Measurements from ENCODE around the gene CEACAM16. TPM values are rescaled to one million over a fixed set of nuclear protein-coding genes. Genes with fewer than 3 reads are reported as not detected.

The CEACAM16 gene
- total and polyA plus RNA-seq, 2 donors = not detected

DNA sequence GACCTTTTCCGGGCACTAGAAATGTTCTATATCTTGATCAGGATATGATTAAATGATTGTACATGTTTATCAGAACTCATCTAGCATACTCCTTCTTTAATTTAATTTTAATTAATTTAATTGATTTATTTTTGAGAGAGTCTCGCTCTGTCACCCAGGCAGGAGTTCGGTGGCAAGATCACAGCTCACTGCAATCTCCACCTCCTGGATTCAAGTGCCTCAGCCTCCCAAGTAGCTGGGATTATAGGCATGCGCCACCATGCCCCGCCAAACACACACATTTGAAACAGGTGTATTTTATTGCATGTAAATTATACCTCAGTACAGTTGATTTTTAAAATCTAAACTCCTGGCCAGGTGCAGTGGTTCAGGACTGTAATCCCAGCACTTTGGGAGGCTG, 32.1 kb downstream of the CEACAM16 start:
- 92% methylated on average over 5 of the region's 5 CpGs for WGBS
- Histone ChIP-seq H3K36me3 (ENCODE audit: insufficient read depth) (no peaks in the 10 kb centered on the region), H3K4me1 (ENCODE audit: insufficient read depth) (no peaks in the 10 kb centered on the region), H3K27ac (ENCODE audit: low read depth) (no peak overlapping the region), H3K4me3 (ENCODE audit: low read depth, low read length) (no peak overlapping the region)
- no peak for DNase-seq (ENCODE audit: extremely low spot score)

DNA sequence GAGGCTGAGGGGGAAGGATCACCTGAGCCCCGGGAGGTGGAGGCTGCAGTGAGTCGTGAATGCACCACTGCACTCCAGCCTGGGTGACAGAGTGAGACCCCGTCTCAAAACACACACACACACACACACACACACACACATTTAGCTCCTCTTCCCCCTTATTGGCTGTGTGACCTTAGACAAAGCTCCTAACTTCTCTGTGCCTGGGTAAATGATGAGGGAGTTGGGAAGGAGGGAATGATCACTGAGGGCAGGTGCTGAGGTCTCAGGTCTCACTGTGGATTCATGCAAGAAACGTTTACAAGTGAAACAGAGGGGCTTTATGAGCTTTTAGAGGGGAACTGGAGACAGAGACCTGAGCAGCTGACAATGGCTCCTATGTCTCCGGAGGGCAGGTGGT, 32.7 kb downstream of the CEACAM16 start:
- no peak overlapping the region for H3K4me3 ChIP-seq (ENCODE audit: low read depth, low read length)
- 76% methylated on average over 5 of the region's 5 CpGs for WGBS
- no peak for DNase-seq (ENCODE audit: extremely low spot score)

GRCh38 chr19:44732235-44733014, 33.5 kb downstream of the CEACAM16 start:
- Histone ChIP-seq H3K36me3 (ENCODE audit: insufficient read depth) (no peaks in the 10 kb centered on the region), H3K4me1 (ENCODE audit: insufficient read depth) (no peaks in the 10 kb centered on the region), H3K27ac (ENCODE audit: low read depth) (no peak overlapping the region), H3K4me3 (ENCODE audit: low read depth, low read length) (no peak overlapping the region)
- DNase-seq (ENCODE audit: extremely low spot score) = no peak
- 78% methylated on average over 11 of the region's 11 CpGs for WGBS

More for the DNA sequence above, 32.7 kb downstream of the CEACAM16 start:
- H3K4me1 ChIP-seq (ENCODE audit: insufficient read depth) = no peaks in the 10 kb centered on the region
- no peak overlapping the region for H3K27ac ChIP-seq (ENCODE audit: low read depth)
- H3K36me3 ChIP-seq (ENCODE audit: insufficient read depth) = no peaks in the 10 kb centered on the region

DNA sequence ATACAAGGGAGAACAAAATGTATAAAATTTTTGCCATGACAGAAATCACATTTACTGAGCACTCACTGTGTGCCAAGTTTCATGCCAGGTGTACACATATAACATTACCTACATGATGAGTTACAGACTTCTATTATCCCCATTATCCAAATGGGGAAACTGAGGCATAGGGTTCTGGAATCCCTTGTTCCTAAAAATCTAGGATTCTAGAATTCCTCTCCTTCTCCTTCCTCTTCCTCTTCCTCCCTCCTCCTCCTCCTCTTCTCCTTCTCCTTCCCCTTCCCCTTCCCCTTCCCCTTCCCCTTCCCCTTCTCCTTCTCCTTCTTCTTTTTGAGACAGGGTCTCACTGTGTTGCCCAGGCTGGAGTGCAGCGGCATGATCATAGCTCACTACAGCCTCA, 35.4 kb downstream of the CEACAM16 start:
- no peak for DNase-seq (ENCODE audit: extremely low spot score)
- Histone ChIP-seq H3K4me3 (ENCODE audit: low read depth, low read length) (no peak overlapping the region), H3K36me3 (ENCODE audit: insufficient read depth) (no peaks in the 10 kb centered on the region), H3K27ac (ENCODE audit: low read depth) (no peak overlapping the region), H3K4me1 (ENCODE audit: insufficient read depth) (no peaks in the 10 kb centered on the region)
- WGBS = 36% methylated on average over 1 of the region's 1 CpG

GRCh38 chr19:44735011-44735410, 36.1 kb downstream of the CEACAM16 start:
- Histone ChIP-seq H3K4me1 (ENCODE audit: insufficient read depth) (no peaks in the 10 kb centered on the region), H3K4me3 (ENCODE audit: low read depth, low read length) (no peak overlapping the region), H3K27ac (ENCODE audit: low read depth) (no peak overlapping the region), H3K36me3 (ENCODE audit: insufficient read depth) (no peaks in the 10 kb centered on the region)
- WGBS = 54% methylated on average over 5 of the region's 5 CpGs
- DNase-seq (ENCODE audit: extremely low spot score) = no peak

- Histone ChIP-seq H3K27ac (ENCODE audit: low read depth) (no peak overlapping the region), H3K4me1 (ENCODE audit: insufficient read depth) (no peaks in the 10 kb centered on the region), H3K4me3 (ENCODE audit: low read depth, low read length) (no peak overlapping the region), H3K36me3 (ENCODE audit: insufficient read depth) (no peaks in the 10 kb centered on the region)
- DNase-seq (ENCODE audit: extremely low spot score) = no peak
- 67% methylated on average over 13 of the region's 13 CpGs for WGBS
Observed at GRCh38 chr19:44737238-44738071, 38.5 kb downstream of the CEACAM16 start.

DNA sequence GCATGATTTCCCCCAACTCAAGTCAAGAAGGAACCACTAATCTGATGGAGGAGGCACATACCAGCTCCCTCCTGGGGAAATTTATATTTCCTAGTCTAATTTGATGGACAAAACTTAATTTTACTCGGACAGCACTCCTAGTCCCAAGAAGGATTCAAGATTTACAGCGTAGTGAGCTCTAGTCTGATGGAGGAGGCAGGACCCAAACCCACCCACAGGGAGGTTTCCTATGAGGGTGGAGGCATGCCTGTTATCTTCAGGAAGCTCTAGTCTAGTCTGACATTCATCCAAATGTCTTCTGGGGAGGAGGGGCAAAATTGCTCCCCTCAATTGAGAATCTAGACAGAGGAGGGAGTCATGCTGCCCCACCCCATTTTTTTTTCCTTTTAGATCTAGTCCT, 39.2 kb downstream of the CEACAM16 start:
- no peak overlapping the region for H3K4me3 ChIP-seq (ENCODE audit: low read depth, low read length)
- 72% methylated on average over 2 of the region's 2 CpGs for WGBS
- H3K4me1 ChIP-seq (ENCODE audit: insufficient read depth) = no peaks in the 10 kb centered on the region
- no peak overlapping the region for H3K27ac ChIP-seq (ENCODE audit: low read depth)
- DNase-seq (ENCODE audit: extremely low spot score) = no peak
- H3K36me3 ChIP-seq (ENCODE audit: insufficient read depth) = no peaks in the 10 kb centered on the region

DNA sequence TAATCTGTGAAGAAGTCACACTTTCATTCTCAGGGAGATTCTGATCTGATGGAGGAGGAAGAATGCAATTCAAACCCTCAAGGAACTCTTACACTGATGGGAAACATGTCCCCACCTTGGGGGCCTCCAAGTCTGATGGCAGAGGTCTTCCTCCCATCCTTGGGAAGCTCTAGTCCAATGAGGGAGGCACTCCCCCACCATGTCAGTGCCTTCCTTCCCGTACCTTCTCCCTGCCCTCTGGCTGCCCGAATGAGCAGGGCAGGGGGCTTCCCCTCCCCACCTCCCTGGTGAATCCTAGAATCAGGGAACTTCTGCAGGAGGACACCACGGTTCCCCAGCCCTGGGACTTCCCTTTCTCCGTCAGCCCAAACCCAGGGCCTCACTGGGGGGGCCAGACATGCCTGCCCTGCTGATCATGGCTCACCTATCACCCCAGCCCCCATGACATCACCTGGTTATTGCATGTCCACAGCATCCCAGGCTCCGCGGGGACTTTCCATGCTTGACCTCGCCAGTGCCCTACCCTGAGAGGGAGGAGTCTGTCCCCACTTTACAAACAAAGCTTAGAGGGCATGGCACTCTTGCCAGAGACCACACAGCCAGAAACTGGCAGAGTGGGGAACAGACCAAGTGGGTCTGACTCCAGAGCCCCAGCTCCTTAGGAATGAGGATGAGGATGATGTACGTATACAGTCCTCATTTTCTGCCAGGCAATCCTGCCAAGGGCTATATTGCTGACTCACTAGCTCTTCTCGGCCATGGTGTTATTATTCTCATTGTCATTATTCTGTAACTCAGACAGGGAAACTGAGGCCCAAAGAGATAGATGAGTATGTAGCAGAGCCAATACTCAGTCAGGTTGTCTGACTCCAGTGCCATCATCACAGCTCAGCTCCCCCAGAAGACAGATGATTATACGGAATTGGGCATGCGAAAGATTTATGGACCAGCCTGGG, 39.9 kb downstream of the CEACAM16 start:
- no peaks in the 10 kb centered on the region for H3K4me1 ChIP-seq (ENCODE audit: insufficient read depth)
- H3K4me3 ChIP-seq (ENCODE audit: low read depth, low read length) = no peak overlapping the region
- whole genome bisulfite sequencing = 66% methylated on average over 11 of the region's 11 CpGs
- no peak overlapping the region for H3K27ac ChIP-seq (ENCODE audit: low read depth)
- no peaks in the 10 kb centered on the region for H3K36me3 ChIP-seq (ENCODE audit: insufficient read depth)
- no peak for DNase-seq (ENCODE audit: extremely low spot score)

- WGBS = 61% methylated on average over 3 of the region's 3 CpGs
- Histone ChIP-seq H3K36me3 (ENCODE audit: insufficient read depth) (no peaks in the 10 kb centered on the region), H3K4me1 (ENCODE audit: insufficient read depth) (no peaks in the 10 kb centered on the region), H3K27ac (ENCODE audit: low read depth) (no peak overlapping the region), H3K4me3 (ENCODE audit: low read depth, low read length) (no peak overlapping the region)
- DNase-seq (ENCODE audit: extremely low spot score) = no peak
Observed at GRCh38 chr19:44740351-44740824, 41.4 kb downstream of the CEACAM16 start.

DNA sequence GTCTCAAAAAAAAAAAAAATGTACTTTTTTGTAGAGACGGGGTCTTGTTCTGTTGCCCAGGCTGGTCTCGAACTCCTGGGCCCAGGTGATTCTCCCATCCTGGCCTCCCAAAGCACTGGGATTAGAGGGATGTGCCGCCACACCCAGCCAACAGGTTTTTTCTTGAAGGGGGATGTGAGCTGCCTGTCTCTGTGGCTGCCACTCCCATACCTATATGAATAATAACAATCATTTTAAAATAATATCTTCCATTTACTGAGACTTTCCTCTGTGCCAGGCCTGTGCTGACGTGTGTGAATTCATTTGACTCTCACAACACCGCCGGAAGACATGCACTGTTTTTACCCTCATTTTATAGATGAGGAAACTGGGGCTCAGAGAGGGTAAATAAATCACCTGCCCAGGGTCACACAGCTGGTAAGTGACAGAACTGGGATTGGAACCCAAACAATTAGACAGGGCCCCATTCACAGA, 42.3 kb downstream of the CEACAM16 start:
- Histone ChIP-seq H3K4me3 (ENCODE audit: low read depth, low read length) (no peak overlapping the region), H3K27ac (ENCODE audit: low read depth) (peak overlapping the region; percentile 90), H3K36me3 (ENCODE audit: insufficient read depth) (no peaks in the 10 kb centered on the region), H3K4me1 (ENCODE audit: insufficient read depth) (no peaks in the 10 kb centered on the region)
- DNase-seq (ENCODE audit: extremely low spot score) = no peak
- 41% methylated on average over 6 of the region's 6 CpGs for WGBS

GRCh38 chr19:44741841-44742329, 42.9 kb downstream of the CEACAM16 start:
- WGBS = 2% methylated on average over 13 of the region's 13 CpGs
- Histone ChIP-seq H3K36me3 (ENCODE audit: insufficient read depth) (no peaks in the 10 kb centered on the region), H3K27ac (ENCODE audit: low read depth) (peak overlapping the region; percentile 90), H3K4me1 (ENCODE audit: insufficient read depth) (no peaks in the 10 kb centered on the region), H3K4me3 (ENCODE audit: low read depth, low read length) (no peak overlapping the region)
- peak; percentile 85 for DNase-seq (ENCODE audit: extremely low spot score)

- DNase-seq (ENCODE audit: extremely low spot score) = no peak
- peak overlapping the region; percentile 84 for H3K27ac ChIP-seq (ENCODE audit: low read depth)
- no peaks in the 10 kb centered on the region for H3K4me1 ChIP-seq (ENCODE audit: insufficient read depth)
- H3K36me3 ChIP-seq (ENCODE audit: insufficient read depth) = no peaks in the 10 kb centered on the region
- H3K4me3 ChIP-seq (ENCODE audit: low read depth, low read length) = no peak overlapping the region
- 56% methylated on average over 20 of the region's 20 CpGs for WGBS
Observed at GRCh38 chr19:44742330-44743061, 43.5 kb downstream of the CEACAM16 start.

All from urinary bladder (tissue), 4 donors.